ENCODE data around the gene CD7. TPM values are rescaled to one million over a fixed set of nuclear protein-coding genes. Genes with fewer than 3 reads are reported as not detected.

Gene CD7
- total RNA-seq, 1 donor from 2014 or later, result 1.4 TPM

- Mint-ChIP-seq H3K4me3 (peak overlapping the region; percentile 75), H3K27ac (peak overlapping the region; percentile 70), H3K9me3 (no peaks in the 10 kb centered on the region), H3K27me3 (no peaks in the 10 kb centered on the region), H3K36me3 (no peaks in the 10 kb centered on the region), H3K4me1 (ENCODE audit: unreplicated experiment) (peaks cover 26% of the 10 kb centered on the region)
- DNase-seq (ENCODE audit: extremely low spot score, unreplicated experiment), result no peak
- TF ChIP-seq CTCF (conservative IDR thresholded peaks at IDR 0.05), result no peak
These were observed 23.2 kb downstream of the CD7 start for GRCh38 chr17:82294064-82294773.

- Mint-ChIP-seq H3K9me3 (no peaks in the 10 kb centered on the region), H3K4me3 (peak overlapping the region; percentile 92), H3K36me3 (no peaks in the 10 kb centered on the region), H3K4me1 (ENCODE audit: unreplicated experiment) (peaks cover 36% of the 10 kb centered on the region), H3K27ac (peak overlapping the region; percentile 90), H3K27me3 (no peaks in the 10 kb centered on the region)
- peak; percentile 95 for DNase-seq (ENCODE audit: extremely low spot score, unreplicated experiment)
- TF ChIP-seq CTCF (conservative IDR thresholded peaks at IDR 0.05), result no peak
These were observed 24.9 kb downstream of the CD7 start for GRCh38 chr17:82292251-82293154.

- H3K4me3 Mint-ChIP-seq, result peak overlapping the region; percentile 67
- H3K9me3 Mint-ChIP-seq, result no peaks in the 10 kb centered on the region
- H3K36me3 Mint-ChIP-seq, result no peaks in the 10 kb centered on the region
- H3K4me1 Mint-ChIP-seq (ENCODE audit: unreplicated experiment), result peaks cover 36% of the 10 kb centered on the region
- TF ChIP-seq CTCF (conservative IDR thresholded peaks at IDR 0.05), result no peak
- peak overlapping the region; percentile 40 for H3K27ac Mint-ChIP-seq
- H3K27me3 Mint-ChIP-seq, result no peaks in the 10 kb centered on the region
- DNase-seq (ENCODE audit: extremely low spot score, unreplicated experiment), result no peak
These were observed 25.7 kb downstream of the CD7 start for GRCh38 chr17:82291582-82292250.

- no peak for DNase-seq (ENCODE audit: extremely low spot score, unreplicated experiment)
- peak overlapping the region; percentile 64 for H3K4me3 Mint-ChIP-seq
- no peaks in the 10 kb centered on the region for H3K9me3 Mint-ChIP-seq
- H3K27ac Mint-ChIP-seq, result peak overlapping the region; percentile 98
- no peak for TF ChIP-seq CTCF (conservative IDR thresholded peaks at IDR 0.05)
- no peaks in the 10 kb centered on the region for H3K27me3 Mint-ChIP-seq
- H3K36me3 Mint-ChIP-seq, result no peaks in the 10 kb centered on the region
- H3K4me1 Mint-ChIP-seq (ENCODE audit: unreplicated experiment), result peaks cover 28% of the 10 kb centered on the region
These were observed 29.3 kb downstream of the CD7 start for GRCh38 chr17:82287868-82288801.

All from type B pancreatic cell (in vitro differentiated cells).